ENCODE results near the gene OLFML2B. TPM values are rescaled to one million over a fixed set of nuclear protein-coding genes. Genes with fewer than 3 reads are reported as not detected.

Gene OLFML2B
- total RNA-seq, 1 donor from 2014 or later, result 45.7 TPM

GRCh38 chr1:161978011-161978790 is 45.5 kb downstream of the OLFML2B start:
- no peak for DNase-seq

GRCh38 chr1:161973924-161974845 is 49.5 kb downstream of the OLFML2B start:
- DNase-seq, result peak; percentile 77

- no peak for DNase-seq
Measured at GRCh38 chr1:161972828-161973227, 50.8 kb downstream of the OLFML2B start.

GRCh38 chr1:161970633-161971032 is 53.0 kb downstream of the OLFML2B start:
- no peak for DNase-seq

DNA sequence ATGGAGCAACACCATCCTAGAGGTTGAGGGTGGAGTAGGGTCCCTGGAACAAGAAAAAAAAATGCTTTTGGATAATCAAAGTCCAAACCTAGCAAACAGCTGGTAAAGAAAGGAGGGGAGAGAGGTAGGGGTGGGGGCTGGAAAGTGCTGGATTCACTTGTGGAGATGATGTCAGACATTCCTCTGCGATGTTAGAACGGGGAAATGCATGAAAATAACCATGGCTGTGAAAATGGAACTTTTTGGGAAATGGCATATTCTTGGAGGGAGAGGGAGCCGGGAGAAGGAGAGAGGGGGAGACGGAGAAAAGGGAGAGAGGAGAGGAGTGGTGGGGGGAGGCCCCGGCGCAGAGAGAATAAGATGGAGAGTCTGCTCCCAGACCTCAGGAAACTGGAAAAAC is 53.6 kb downstream of the OLFML2B start:
- DNase-seq, result peak; percentile 72

GRCh38 chr1:161966067-161966466 is 57.6 kb downstream of the OLFML2B start:
- DNase-seq, result no peak

GRCh38 chr1:161962091-161962887 is 61.4 kb downstream of the OLFML2B start:
- DNase-seq, result no peak

GRCh38 chr1:161958425-161958824 is 65.2 kb downstream of the OLFML2B start:
- no peak for DNase-seq

DNA sequence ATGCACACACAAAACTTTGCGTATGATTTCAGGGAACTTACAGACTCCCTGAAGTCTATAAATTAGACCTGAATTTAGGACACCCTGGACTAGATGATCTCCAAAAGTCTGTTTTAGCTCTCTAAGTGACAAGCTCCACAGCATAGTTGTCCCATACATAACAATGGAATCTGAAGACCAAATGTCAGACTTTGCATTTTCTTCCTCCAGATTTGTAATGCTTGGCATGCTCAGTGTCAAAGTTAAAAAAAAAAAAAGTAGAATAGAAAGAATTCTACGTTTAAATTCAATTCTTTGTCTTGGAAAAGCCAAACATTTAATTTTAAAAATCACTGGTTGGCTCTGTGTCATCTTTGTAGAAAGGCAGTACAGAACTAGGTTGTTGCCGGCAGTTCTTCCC is 66.7 kb downstream of the OLFML2B start:
- DNase-seq, result no peak

- peak; percentile 88 for DNase-seq
Measured at GRCh38 chr1:161956097-161956496, 67.6 kb downstream of the OLFML2B start.

GRCh38 chr1:161955606-161956005 is 68.1 kb downstream of the OLFML2B start:
- DNase-seq, result no peak

GRCh38 chr1:161954466-161954865 is 69.2 kb downstream of the OLFML2B start:
- no peak for DNase-seq

- no peak for DNase-seq
Measured at GRCh38 chr1:161954050-161954449, 69.6 kb downstream of the OLFML2B start.

GRCh38 chr1:161953256-161953920 is 70.3 kb downstream of the OLFML2B start:
- no peak for DNase-seq

DNA sequence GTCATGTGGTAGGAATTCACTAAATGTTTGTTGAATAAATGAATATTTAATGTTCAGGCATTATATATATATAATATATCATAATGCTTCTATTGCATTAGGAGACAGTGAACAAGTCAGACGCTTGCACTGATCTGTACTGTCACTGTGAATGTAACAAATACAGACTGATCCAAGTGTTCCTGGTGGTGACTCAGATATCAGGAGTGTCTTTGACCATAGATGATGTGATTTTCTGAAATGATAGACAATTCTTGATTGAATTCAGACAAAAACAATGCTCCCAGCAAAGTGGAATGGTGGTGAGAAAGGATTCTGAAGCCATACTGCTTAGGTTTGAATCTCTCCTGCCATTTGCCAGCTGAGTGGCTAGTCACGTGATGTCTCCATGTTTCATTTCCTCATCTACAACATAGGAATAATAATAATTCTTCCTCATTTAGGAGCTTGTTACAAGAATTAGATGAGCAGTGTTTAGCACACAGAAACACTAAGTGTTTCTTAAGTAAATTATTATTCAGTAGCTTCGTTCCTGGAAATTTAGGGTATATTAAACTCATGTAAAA is 71.0 kb downstream of the OLFML2B start:
- DNase-seq, result no peak

GRCh38 chr1:161951646-161952045 is 72.0 kb downstream of the OLFML2B start:
- no peak for DNase-seq

GRCh38 chr1:161950377-161950776 is 73.3 kb downstream of the OLFML2B start:
- no peak for DNase-seq

DNA sequence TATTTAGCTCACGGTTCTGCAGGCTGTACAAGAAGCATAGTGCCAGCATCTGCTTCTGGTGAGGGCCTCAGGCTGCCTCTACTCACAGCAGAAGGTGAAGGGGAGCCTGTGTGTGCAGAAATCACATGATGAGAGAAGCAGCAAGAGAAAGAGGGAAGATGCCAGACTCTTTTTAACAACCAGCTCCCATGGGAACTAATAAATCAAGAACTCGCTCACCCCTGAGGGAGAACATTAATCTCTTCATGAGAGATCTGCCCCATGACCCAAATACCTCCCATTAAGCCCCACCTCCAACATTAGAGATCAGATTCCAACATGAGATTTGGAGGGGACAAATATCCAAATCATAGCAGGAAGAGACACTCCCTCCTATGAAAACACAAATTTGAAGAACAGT is 74.1 kb downstream of the OLFML2B start:
- DNase-seq, result no peak

DNA sequence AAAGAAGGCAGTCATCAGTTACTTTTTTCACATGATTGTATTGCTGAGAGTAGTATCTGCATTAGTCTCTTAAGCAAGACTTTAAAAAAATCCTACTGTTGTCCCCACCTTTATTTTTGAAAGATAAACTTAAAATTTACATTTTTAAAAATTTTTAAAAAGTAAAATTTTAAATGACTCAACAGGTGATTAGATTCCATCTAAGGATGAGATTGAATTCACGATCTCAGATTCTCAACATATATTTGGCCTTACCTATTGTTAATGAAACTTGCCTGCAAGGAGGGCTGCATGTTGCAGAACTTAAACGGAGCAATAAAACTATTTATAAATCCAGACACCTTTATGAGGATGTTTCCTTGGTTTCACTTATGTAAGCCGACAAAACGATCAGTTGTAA is 75.2 kb downstream of the OLFML2B start:
- no peak for DNase-seq

- peak; percentile 61 for DNase-seq
Measured at GRCh38 chr1:161946071-161946987, 77.3 kb downstream of the OLFML2B start.

Data from tongue (tissue), 2 donors.